ENCODE results near the gene UGT1A10.

GRCh38 chr2:233712611-233713261 lies 76.5 kb downstream of the UGT1A10 start, which contains the start of gene UGT1A5:
- TF ChIP-seq CTCF (IDR thresholded peaks at IDR 0.05): no peak
- TF ChIP-seq POLR2A (IDR thresholded peaks at IDR 0.05): no peak

Data from tibial nerve (tissue), 3 donors.